ENCODE data around the gene TM4SF18. TPM values are rescaled to one million over a fixed set of nuclear protein-coding genes. Genes with fewer than 3 reads are reported as not detected.

The TM4SF18 gene
- total RNA-seq, 1 experiment from 2014 or later, result 9.8 TPM

DNA sequence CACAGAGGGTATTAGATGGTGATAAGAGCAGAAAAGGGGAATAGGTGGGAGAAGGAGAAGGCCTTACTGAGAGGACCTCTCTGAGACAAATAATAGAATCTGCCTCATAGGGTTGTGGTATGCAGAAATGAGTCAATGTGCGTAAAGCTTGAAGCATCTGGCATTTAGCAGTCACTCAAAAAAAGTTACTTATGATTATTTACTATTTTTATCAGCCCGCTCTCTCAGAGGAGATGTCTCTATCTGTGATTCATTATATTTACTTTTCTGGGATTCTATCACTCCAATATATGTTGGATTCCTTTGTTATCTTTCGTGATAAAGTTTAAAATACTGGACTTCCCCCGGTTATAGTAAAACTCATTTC, 48.6 kb upstream of the TM4SF18 start:
- Histone ChIP-seq H4K5ac (ENCODE audit: insufficient read length, low read depth, low read length) (no peak overlapping the region), H3K9ac (ENCODE audit: extremely low read depth, insufficient read length, low read length) (no peak overlapping the region), H2AFZ (ENCODE audit: low read length) (no peak overlapping the region), H4K91ac (ENCODE audit: insufficient read length, low read depth, low read length) (no peak overlapping the region), H3K4me2 (ENCODE audit: insufficient read depth, insufficient read length, low read length) (no peak overlapping the region), H3K79me2 (ENCODE audit: insufficient read depth, low read length) (no peaks in the 10 kb centered on the region), H2BK20ac (ENCODE audit: low read depth, low read length, poor library complexity, severe bottlenecking) (no peak overlapping the region), H4K20me1 (ENCODE audit: control insufficient read depth, insufficient read depth, insufficient read length) (no peaks in the 10 kb centered on the region), H2BK12ac (ENCODE audit: insufficient read length, low read depth, low read length) (no peak overlapping the region), H3K18ac (ENCODE audit: insufficient read length, low read depth, low read length) (no peak overlapping the region), H3K23me2 (ENCODE audit: insufficient read length, low read depth, low read length, poor library complexity, severe bottlenecking) (no peaks in the 10 kb centered on the region), H4K8ac (replicated peaks; ENCODE audit: insufficient read length, low read depth, low read length) (no peak overlapping the region), H2BK120ac (ENCODE audit: low read depth, low read length, poor library complexity, severe bottlenecking) (no peak overlapping the region), H2AK5ac (ENCODE audit: insufficient read length, low read length) (no peak overlapping the region), H3K79me1 (ENCODE audit: insufficient read depth, low read depth, low read length, poor library complexity, severe bottlenecking) (no peaks in the 10 kb centered on the region), H3T11ph (ENCODE audit: low read length) (no peak overlapping the region), H2BK15ac (ENCODE audit: low read depth, low read length) (no peak overlapping the region), H3K23ac (ENCODE audit: insufficient read length, low read depth, low read length) (no peak overlapping the region), H3K56ac (ENCODE audit: insufficient read length, low read depth, low read length) (no peak overlapping the region), H2BK5ac (ENCODE audit: insufficient read length, low read length) (no peak overlapping the region), H3K27ac (ENCODE audit: insufficient read length, low read depth, low read length) (no peak overlapping the region), H3K27me3 (ENCODE audit: insufficient read depth, low read length) (no peaks in the 10 kb centered on the region), H3K4ac (ENCODE audit: low read depth, low read length) (no peak overlapping the region), H3K14ac (ENCODE audit: insufficient read depth, low read length) (no peak overlapping the region), H3K9me3 (ENCODE audit: control insufficient read depth, low read depth, low read length) (no peaks in the 10 kb centered on the region), H3K4me1 (ENCODE audit: insufficient read depth, low read length) (no peaks in the 10 kb centered on the region; the same call in 1 of the 2 replicates)
- Mint-ChIP-seq H3K4me1 (peaks cover 13 to 18% of the 10 kb centered on the region in 2 experiments), H3K27me3 (ENCODE audit: low read depth) (no peaks in the 10 kb centered on the region; the same call in 1 of the 2 replicates), H3K36me3 (ENCODE audit: insufficient read depth in 1 of 3, low read depth in 3 of 3) (peaks cover 8 to 23% (median 14%) of the 10 kb centered on the region in 3 experiments), H3K9me3 (peaks cover 22 to 25% of the 10 kb centered on the region in 2 experiments), H3K27ac (no peak overlapping the region), H3K4me3 (no peak overlapping the region)
- no CpG with 5 or more reads among the region's 4 CpGs for WGBS (ENCODE audit: extremely low coverage, insufficient read length, low lambda C conversion rate)
- DNase-seq, result no peak
- TF ChIP-seq, protein P1, sequence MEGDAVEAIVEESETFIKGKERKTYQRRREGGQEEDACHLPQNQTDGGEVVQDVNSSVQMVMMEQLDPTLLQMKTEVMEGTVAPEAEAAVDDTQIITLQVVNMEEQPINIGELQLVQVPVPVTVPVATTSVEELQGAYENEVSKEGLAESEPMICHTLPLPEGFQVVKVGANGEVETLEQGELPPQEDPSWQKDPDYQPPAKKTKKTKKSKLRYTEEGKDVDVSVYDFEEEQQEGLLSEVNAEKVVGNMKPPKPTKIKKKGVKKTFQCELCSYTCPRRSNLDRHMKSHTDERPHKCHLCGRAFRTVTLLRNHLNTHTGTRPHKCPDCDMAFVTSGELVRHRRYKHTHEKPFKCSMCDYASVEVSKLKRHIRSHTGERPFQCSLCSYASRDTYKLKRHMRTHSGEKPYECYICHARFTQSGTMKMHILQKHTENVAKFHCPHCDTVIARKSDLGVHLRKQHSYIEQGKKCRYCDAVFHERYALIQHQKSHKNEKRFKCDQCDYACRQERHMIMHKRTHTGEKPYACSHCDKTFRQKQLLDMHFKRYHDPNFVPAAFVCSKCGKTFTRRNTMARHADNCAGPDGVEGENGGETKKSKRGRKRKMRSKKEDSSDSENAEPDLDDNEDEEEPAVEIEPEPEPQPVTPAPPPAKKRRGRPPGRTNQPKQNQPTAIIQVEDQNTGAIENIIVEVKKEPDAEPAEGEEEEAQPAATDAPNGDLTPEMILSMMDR (conservative IDR thresholded peaks at IDR 0.05), result no peak

Data from H9 (cell line).